Measurements from ENCODE around the gene ENTR1. TPM values are rescaled to one million over a fixed set of nuclear protein-coding genes. Genes with fewer than 3 reads are reported as not detected.

ENTR1 gene
- total RNA-seq, 4 donors from 2014 or later, result 29.9 to 193 (median 50.2) TPM

DNA sequence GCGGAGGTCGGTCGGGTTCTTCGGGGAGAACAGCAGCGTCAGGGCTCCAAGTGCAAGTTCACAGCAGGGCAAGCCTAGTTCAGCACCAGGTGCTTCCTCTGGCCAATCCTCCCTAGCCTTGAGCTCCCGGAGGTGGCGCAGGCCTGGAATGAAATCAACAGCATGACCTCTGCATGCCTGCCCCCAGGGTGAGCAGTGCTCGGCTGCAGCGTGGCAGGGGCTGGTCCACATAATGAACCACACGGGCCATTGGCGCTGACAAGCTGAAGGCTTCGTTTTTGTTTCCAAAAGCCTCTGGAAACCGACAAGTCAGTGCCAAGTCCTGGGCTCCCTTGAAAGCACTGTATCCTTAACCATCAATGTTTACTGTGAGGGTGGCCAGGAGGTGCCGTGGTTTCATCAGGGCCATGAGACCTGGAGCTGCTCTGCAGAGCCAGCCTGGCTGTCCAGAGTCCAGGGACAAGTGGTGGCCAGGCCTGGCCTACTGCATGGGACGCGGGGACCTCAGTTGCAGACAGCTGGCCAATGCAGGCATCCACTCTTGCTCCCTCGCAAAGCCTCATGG lies 31.3 kb upstream of the ENTR1 start:
- TF ChIP-seq POLR2A (IDR thresholded peaks at IDR 0.05), result no peak
- TF ChIP-seq, protein P1, sequence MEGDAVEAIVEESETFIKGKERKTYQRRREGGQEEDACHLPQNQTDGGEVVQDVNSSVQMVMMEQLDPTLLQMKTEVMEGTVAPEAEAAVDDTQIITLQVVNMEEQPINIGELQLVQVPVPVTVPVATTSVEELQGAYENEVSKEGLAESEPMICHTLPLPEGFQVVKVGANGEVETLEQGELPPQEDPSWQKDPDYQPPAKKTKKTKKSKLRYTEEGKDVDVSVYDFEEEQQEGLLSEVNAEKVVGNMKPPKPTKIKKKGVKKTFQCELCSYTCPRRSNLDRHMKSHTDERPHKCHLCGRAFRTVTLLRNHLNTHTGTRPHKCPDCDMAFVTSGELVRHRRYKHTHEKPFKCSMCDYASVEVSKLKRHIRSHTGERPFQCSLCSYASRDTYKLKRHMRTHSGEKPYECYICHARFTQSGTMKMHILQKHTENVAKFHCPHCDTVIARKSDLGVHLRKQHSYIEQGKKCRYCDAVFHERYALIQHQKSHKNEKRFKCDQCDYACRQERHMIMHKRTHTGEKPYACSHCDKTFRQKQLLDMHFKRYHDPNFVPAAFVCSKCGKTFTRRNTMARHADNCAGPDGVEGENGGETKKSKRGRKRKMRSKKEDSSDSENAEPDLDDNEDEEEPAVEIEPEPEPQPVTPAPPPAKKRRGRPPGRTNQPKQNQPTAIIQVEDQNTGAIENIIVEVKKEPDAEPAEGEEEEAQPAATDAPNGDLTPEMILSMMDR (IDR thresholded peaks at IDR 0.05), result no peak
- no peak overlapping the region for H3K4me3 ChIP-seq
- H3K9me3 ChIP-seq, result no peaks in the 10 kb centered on the region
- no peak for DNase-seq
- H3K27me3 ChIP-seq, result no peaks in the 10 kb centered on the region
- no peak overlapping the region for H3K27ac ChIP-seq
- H3K4me1 ChIP-seq, result peaks cover 0 to 26% (median 17%) of the 10 kb centered on the region in 4 donors
- H3K36me3 ChIP-seq, result peaks cover 0 to 63% (median 0%) of the 10 kb centered on the region in 3 donors

DNA sequence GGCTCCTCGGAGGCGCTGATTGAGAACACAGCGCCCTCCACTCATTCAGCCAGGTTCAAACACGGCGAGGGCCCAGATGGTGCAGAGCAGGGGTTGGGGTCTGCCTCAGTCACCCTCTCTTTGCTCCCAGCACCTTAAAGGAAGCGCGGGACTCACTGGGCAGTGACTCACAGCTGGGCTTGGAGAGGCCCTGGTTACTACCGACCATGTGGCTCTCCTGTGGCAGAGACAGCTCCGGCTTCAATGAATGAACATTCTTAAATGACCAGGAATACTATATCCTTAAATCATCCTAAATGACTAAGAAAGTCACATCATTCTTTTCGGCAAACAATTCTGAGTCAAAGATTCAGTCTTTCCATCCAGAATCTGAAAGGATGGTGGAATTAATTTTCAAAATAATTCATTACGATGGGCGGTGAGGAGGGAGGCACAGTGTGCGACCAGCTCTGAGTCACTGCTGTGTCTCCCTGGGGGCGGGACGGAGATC lies 30.8 kb upstream of the ENTR1 start:
- no peak overlapping the region for H3K27ac ChIP-seq
- TF ChIP-seq, protein P1 (IDR thresholded peaks at IDR 0.05), result no peak
- no peak for TF ChIP-seq POLR2A (IDR thresholded peaks at IDR 0.05)
- H3K36me3 ChIP-seq, result peaks cover 0 to 61% (median 0%) of the 10 kb centered on the region in 3 donors
- H3K27me3 ChIP-seq, result no peaks in the 10 kb centered on the region
- no peak overlapping the region for H3K4me3 ChIP-seq
- no peaks in the 10 kb centered on the region for H3K9me3 ChIP-seq
- H3K4me1 ChIP-seq, result peaks cover 0 to 31% (median 17%) of the 10 kb centered on the region in 4 donors
- DNase-seq, result no peak

DNA sequence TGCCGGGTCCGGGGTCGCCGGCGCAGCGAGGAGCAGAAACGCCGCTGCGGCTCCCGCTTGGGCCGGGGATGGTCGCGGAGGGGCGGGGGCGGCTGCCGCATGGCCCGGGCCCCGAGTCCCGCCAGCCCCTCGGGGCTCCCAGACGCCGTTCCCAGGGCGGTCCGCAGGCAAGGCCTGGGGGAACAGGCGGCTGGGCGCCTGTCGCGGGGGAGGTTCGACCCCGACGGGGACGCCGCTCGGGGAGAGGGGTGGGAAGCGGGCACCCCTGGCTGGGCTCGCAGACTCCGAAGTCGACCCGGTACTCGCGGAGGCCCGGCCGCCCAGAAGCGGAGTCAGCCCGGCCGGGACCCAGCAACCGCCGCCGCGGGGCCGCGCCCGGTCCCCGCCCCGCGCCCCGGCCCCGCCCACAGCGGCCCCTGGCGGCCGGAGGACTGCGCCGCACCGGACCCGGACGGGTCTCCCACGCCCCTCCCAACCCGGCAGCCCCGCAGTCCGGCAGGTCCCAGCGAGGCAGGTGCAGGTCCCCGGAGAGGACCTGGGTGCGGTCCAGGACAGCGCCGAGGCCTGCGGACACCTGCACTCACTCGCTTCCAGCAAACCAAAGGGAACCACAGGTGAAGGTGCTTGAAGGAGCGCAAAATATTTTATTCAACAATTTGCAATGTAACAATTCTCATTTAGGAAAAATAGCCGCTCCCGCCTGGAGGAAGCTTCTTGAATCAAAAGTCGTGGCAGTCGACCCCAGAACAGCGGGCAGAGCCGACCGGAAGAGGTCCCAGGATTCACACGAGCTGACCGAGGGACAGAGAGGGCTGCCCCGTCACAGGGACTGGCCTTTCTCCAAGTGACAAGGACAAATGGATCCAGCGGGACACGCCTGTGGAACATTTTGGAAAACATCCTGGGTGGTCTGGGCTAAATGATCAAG lies 29.3 kb upstream of the ENTR1 start, which contains the start of gene INPP5E:
INPP5E (minus strand) TSS at position 365 of the 928 bp plus-strand sequence. CDS start 426 bp downstream, outside the sequence.
- peak within 1 kb of the TSS; percentile 94 to 99 (median 96) for H3K4me3 ChIP-seq
- peaks cover 0 to 48% (median 0%) of the 10 kb centered on the region in 3 donors for H3K36me3 ChIP-seq
- H3K27me3 ChIP-seq, result no peaks in the 10 kb centered on the region
- DNase-seq, result peak; percentile 65 to 86 (median 84)
- peak in 1 of 2 donors; percentile 30 for TF ChIP-seq POLR2A (IDR thresholded peaks at IDR 0.05)
- TF ChIP-seq, protein P1 (IDR thresholded peaks at IDR 0.05), result peak in 5 of 6 experiments; percentile 63 to 78 (median 73)
- peak within 1 kb of the TSS; percentile 75 to 87 (median 78) for H3K27ac ChIP-seq
- no peaks in the 10 kb centered on the region for H3K9me3 ChIP-seq
- H3K4me1 ChIP-seq, result peaks cover 0 to 33% (median 17%) of the 10 kb centered on the region in 4 donors

DNA sequence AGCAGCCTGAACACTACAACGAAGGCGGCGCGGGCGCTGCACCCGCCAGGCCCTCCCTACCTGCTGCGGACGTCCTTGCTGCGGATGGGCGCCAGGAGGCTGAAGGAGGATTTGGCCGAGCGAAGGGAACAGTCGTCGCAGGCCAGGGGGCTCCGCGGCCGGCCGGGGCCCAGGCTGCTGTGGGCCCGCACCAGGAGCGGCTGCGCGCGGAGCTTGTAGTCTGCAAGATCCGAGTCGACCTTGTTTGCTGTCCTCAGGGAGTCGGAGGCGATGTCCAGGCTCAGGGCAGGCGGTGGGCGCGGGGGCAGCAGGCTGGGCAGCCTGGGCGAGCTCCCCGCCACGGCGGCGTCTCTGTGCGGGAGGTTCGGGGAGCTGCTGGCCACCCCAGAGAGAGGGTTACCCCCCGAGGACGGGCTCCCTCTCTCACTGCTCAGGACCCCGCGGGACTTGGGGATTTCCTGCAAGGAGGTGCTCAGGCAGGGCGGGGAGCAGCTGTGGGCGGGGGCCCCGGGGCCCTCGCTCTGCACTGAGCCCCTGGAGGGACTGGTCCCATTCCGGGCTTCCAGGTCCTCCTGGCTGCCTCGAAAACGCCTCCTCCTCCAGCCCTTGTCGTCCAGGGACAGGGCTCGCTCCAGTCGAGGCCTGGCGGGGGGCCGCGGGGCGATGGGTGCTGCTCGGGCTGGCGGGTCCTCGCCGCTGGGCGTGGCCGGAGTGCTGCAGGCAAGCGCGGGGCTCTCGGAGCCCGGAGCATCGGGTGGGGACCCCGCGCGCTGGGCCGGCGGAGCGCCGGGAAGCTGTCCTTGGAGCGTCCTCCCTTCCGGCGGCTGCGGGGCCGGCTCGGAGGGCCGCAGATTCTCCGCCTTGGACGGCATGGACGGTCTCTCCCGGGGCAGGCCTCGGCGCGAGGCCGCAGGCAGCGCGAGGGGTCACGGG lies 28.4 kb upstream of the ENTR1 start:
- DNase-seq, result peak; percentile 51 to 64 (median 56)
- Histone ChIP-seq H3K36me3 (peaks cover 0 to 42% (median 0%) of the 10 kb centered on the region in 3 donors), H3K9me3 (no peaks in the 10 kb centered on the region), H3K4me3 (peak overlapping the region; percentile 94 to 99 (median 96)), H3K27me3 (no peaks in the 10 kb centered on the region), H3K27ac (peak overlapping the region; percentile 75 to 87 (median 78)), H3K4me1 (peaks cover 0 to 33% (median 17%) of the 10 kb centered on the region in 4 donors)
- no peak for TF ChIP-seq POLR2A (IDR thresholded peaks at IDR 0.05)
- TF ChIP-seq, protein P1 (IDR thresholded peaks at IDR 0.05), result no peak
